ENCODE results near the gene HSDL1.

- TF ChIP-seq MAX (IDR thresholded peaks at IDR 0.05; ENCODE audit: low read depth, low read length) (no peak), POLR2A (IDR thresholded peaks at IDR 0.05; ENCODE audit: extremely low read depth, insufficient read length) (no peak)
- TF ChIP-seq, protein P1, sequence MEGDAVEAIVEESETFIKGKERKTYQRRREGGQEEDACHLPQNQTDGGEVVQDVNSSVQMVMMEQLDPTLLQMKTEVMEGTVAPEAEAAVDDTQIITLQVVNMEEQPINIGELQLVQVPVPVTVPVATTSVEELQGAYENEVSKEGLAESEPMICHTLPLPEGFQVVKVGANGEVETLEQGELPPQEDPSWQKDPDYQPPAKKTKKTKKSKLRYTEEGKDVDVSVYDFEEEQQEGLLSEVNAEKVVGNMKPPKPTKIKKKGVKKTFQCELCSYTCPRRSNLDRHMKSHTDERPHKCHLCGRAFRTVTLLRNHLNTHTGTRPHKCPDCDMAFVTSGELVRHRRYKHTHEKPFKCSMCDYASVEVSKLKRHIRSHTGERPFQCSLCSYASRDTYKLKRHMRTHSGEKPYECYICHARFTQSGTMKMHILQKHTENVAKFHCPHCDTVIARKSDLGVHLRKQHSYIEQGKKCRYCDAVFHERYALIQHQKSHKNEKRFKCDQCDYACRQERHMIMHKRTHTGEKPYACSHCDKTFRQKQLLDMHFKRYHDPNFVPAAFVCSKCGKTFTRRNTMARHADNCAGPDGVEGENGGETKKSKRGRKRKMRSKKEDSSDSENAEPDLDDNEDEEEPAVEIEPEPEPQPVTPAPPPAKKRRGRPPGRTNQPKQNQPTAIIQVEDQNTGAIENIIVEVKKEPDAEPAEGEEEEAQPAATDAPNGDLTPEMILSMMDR (IDR thresholded peaks at IDR 0.05; ENCODE audit: low read depth, low read length) = no peak
These were observed 62.9 kb downstream of the HSDL1 start for GRCh38 chr16:84082110-84082509.
